ENCODE results near the gene APEX2. TPM values are rescaled to one million over a fixed set of nuclear protein-coding genes. Genes with fewer than 3 reads are reported as not detected.

APEX2 gene
- total and polyA plus RNA-seq, 2 experiments from 2014 or later: 10.0 to 20.1 TPM

- ATAC-seq (no peak), DNase-seq (ENCODE audit: low spot score) (no peak)
- Mint-ChIP-seq H3K4me1 (no peaks in the 10 kb centered on the region), H3K4me3 (no peak within 1 kb of the TSS), H3K27ac (no peak within 1 kb of the TSS), H3K27me3 (ENCODE audit: insufficient read depth, low read depth, poor library complexity) (peaks cover 4% of the 10 kb centered on the region), H3K9me3 (no peaks in the 10 kb centered on the region), H3K36me3 (ENCODE audit: low read depth) (no peaks in the 10 kb centered on the region)
- Histone ChIP-seq H2AFZ (no peak within 1 kb of the TSS), H3K9me2 (ENCODE audit: insufficient read depth) (no peaks in the 10 kb centered on the region), H4K20me1 (replicated peaks; ENCODE audit: insufficient read depth) (no peaks in the 10 kb centered on the region), H3K4me2 (no peak within 1 kb of the TSS), H3K79me2 (replicated peaks; ENCODE audit: insufficient read depth) (no peaks in the 10 kb centered on the region), H3F3A (replicated peaks; ENCODE audit: low read depth) (no peaks in the 10 kb centered on the region), H3K36me3 (ENCODE audit: insufficient read depth) (no peaks in the 10 kb centered on the region), H3K4me1 (ENCODE audit: insufficient read depth) (no peaks in the 10 kb centered on the region), H3K27ac (ENCODE audit: low read depth) (no peak within 1 kb of the TSS), H3K4me3 (no peak within 1 kb of the TSS), H3K27me3 (ENCODE audit: insufficient read depth) (no peaks in the 10 kb centered on the region)
- TF ChIP-seq ZNF331 (CRISPR knock-in tag; IDR thresholded peaks at IDR 0.05; ENCODE audit: low read depth): no peak
- no peak for TF ChIP-seq REST (IDR thresholded peaks at IDR 0.05; ENCODE audit: unreplicated experiment)
- no peak for TF ChIP-seq ZNF114 (CRISPR knock-in tag; IDR thresholded peaks at IDR 0.05)
- no peak for TF ChIP-seq POLR2AphosphoS5 (IDR thresholded peaks at IDR 0.05; ENCODE audit: low read depth)
- no peak for TF ChIP-seq EZH2phosphoT487 (IDR thresholded peaks at IDR 0.05; ENCODE audit: unreplicated experiment)
- TF ChIP-seq CTCF (conservative IDR thresholded peaks at IDR 0.05; ENCODE audit: low read depth in 2 of 2): no peak
- TF ChIP-seq ZNF462 (CRISPR knock-in tag; IDR thresholded peaks at IDR 0.05): no peak
- TF ChIP-seq JUNB (IDR thresholded peaks at IDR 0.05; ENCODE audit: unreplicated experiment): no peak
- TF ChIP-seq EZH2 (IDR thresholded peaks at IDR 0.05; ENCODE audit: low read depth, unreplicated experiment): no peak
- TF ChIP-seq ETS1 (IDR thresholded peaks at IDR 0.05): no peak
- TF ChIP-seq CREB1 (CRISPR knock-in tag; IDR thresholded peaks at IDR 0.05; ENCODE audit: low read depth): no peak
- TF ChIP-seq STAT1 (IDR thresholded peaks at IDR 0.05; ENCODE audit: unreplicated experiment): no peak
- TF ChIP-seq NANOG (IDR thresholded peaks at IDR 0.05; ENCODE audit: borderline replicate concordance): no peak
Measured at GRCh38 chrX:54994099-54994498, 6.1 kb upstream of the APEX2 start, which contains the start of gene PFKFB1. TSS of gene PFKFB1 (minus strand) at chrX:54994188. CDS start at chrX:54994007, 181 bp downstream.

Data from GM23338 (cell line).